OCI-LY1 (cell line): Measurements from ENCODE around the gene LETMD1.

Source experiments
- H2AFZ ChIP-seq: fragments of 200-600 bp; sonication (generic), shearing (Covaris generic); 2 replicates; pipeline ENCODE4 v1.6.0; 2014; ENCODE audit warnings: antibody characterized with exemption, mild to moderate bottlenecking, low read length
- H3F3A ChIP-seq: fragments of 200-600 bp; sonication (generic), shearing (Covaris generic); 2 replicates; pipeline ENCODE4 v1.6.0; 2014; ENCODE audit warnings: mild to moderate bottlenecking, antibody characterized with exemption, low read length, moderate library complexity; ENCODE audit not compliant: insufficient read depth
- H3K27ac ChIP-seq: fragments of 200-600 bp; sonication (generic); 2 replicates; pipeline ENCODE4 v1.5.1; 2014; ENCODE audit warnings: low read length, mixed run types, mild to moderate bottlenecking, low read depth; ENCODE audit not compliant: poor library complexity, severe bottlenecking
- H3K27me3 ChIP-seq: fragments of 200-600 bp; sonication (generic); 2 replicates; pipeline ENCODE4 v1.6.0; 2014; ENCODE audit warnings: antibody characterized with exemption, mild to moderate bottlenecking, low read length, moderate library complexity; ENCODE audit not compliant: insufficient read depth
- H3K36me3 ChIP-seq: fragments of 200-600 bp; sonication (generic); 2 replicates; pipeline ENCODE4 v1.6.1; 2014; ENCODE audit warnings: mild to moderate bottlenecking, antibody characterized with exemption, low read length, moderate library complexity, mixed read lengths; ENCODE audit not compliant: insufficient read depth
- H3K4me1 ChIP-seq: fragments of 200-600 bp; sonication (generic); 2 replicates; pipeline ENCODE4 v1.5.1; 2014; ENCODE audit warnings: mild to moderate bottlenecking, low read length, moderate library complexity; ENCODE audit not compliant: insufficient read depth, severe bottlenecking
- H3K4me2 ChIP-seq: fragments of 200-600 bp; sonication (generic), shearing (Covaris generic); 2 replicates; pipeline ENCODE4 v1.6.1; 2014; ENCODE audit warnings: low read length
- H3K4me3 ChIP-seq: fragments of 200-600 bp; sonication (generic); 2 replicates; pipeline ENCODE4 v1.5.1; 2014; ENCODE audit warnings: low read length, low read depth, mild to moderate bottlenecking, mixed read lengths; ENCODE audit not compliant: poor library complexity, severe bottlenecking
- H3K79me2 ChIP-seq: fragments of 200-600 bp; shearing (Covaris generic); 2 replicates; pipeline ENCODE4 v1.6.1; 2016; ENCODE audit warnings: mixed run types, low read length, mixed read lengths; ENCODE audit not compliant: insufficient read depth
- H3K9ac ChIP-seq: fragments of 200-600 bp; sonication (generic), shearing (Covaris generic); 2 replicates; pipeline ENCODE4 v1.6.1; 2014; ENCODE audit warnings: mild to moderate bottlenecking, low read length, mixed read lengths
- H3K9me2 ChIP-seq: fragments of 200-600 bp; sonication (generic), shearing (Covaris generic); 2 replicates; pipeline ENCODE4 v1.6.1; 2014; ENCODE audit warnings: low read depth, mild to moderate bottlenecking, low read length, mixed read lengths
- H3K9me3 ChIP-seq: fragments of 200-600 bp; shearing (Covaris generic); 2 replicates; pipeline ENCODE4 v1.6.1; 2014; ENCODE audit warnings: low read length, mixed read lengths
- H4K20me1 ChIP-seq: fragments of 200-600 bp; sonication (generic), shearing (Covaris generic); 2 replicates; pipeline ENCODE4 v1.6.0; 2016; ENCODE audit warnings: mild to moderate bottlenecking, low read length; ENCODE audit not compliant: insufficient read depth
- EZH2 ChIP-seq: fragments of 200-600 bp; sonication (generic), shearing (Covaris generic); IDR thresholded peaks from 2 replicates; pipeline ENCODE4 v1.8.0; 2017; ENCODE audit warnings: borderline replicate concordance, mixed run types, mild to moderate bottlenecking, antibody characterized with exemption, low read length, moderate library complexity, mixed read lengths
- TF ChIP-seq, protein P1 (sequence below): fragments of 200-600 bp; sonication (generic), shearing (Covaris generic); IDR thresholded peaks from 2 replicates; pipeline ENCODE4 v1.5.1; 2017; ENCODE audit warnings: mild to moderate bottlenecking, antibody characterized with exemption, low read length, moderate library complexity, mixed read lengths

LETMD1 gene

DNA sequence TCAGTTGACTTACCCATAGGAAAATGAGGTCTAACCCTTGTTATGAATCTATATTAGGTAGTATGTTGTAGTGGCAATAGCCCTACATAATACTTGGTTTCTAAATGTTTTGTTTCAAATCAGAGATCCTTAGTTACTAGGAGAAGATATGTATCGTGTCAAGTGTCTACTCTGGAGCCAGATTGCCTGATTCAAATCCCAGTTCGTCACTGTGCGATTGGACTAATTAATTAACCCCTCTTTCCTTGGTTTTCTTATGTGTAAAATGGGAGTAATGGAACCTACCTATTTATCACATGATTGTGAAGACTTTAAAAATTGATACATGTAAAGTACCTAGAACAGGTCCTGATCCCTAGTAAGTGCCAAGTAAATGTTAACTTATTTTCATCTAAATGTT is 1.4 kb downstream of the LETMD1 start:
- H4K20me1 ChIP-seq, result no peaks in the 10 kb centered on the region
- H3F3A ChIP-seq, result no peaks in the 10 kb centered on the region
- H3K4me1 ChIP-seq, result peaks cover 20% of the 10 kb centered on the region
- no peak for TF ChIP-seq EZH2
- TF ChIP-seq, protein P1, sequence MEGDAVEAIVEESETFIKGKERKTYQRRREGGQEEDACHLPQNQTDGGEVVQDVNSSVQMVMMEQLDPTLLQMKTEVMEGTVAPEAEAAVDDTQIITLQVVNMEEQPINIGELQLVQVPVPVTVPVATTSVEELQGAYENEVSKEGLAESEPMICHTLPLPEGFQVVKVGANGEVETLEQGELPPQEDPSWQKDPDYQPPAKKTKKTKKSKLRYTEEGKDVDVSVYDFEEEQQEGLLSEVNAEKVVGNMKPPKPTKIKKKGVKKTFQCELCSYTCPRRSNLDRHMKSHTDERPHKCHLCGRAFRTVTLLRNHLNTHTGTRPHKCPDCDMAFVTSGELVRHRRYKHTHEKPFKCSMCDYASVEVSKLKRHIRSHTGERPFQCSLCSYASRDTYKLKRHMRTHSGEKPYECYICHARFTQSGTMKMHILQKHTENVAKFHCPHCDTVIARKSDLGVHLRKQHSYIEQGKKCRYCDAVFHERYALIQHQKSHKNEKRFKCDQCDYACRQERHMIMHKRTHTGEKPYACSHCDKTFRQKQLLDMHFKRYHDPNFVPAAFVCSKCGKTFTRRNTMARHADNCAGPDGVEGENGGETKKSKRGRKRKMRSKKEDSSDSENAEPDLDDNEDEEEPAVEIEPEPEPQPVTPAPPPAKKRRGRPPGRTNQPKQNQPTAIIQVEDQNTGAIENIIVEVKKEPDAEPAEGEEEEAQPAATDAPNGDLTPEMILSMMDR, result no peak
- H3K4me3 ChIP-seq, result peak overlapping the region; percentile 75
- peak overlapping the region; percentile 84 for H3K9ac ChIP-seq
- H3K36me3 ChIP-seq, result peaks cover 26% of the 10 kb centered on the region
- H3K9me2 ChIP-seq, result no peaks in the 10 kb centered on the region
- no peak overlapping the region for H3K27ac ChIP-seq
- H3K27me3 ChIP-seq, result no peaks in the 10 kb centered on the region
- peaks cover 12% of the 10 kb centered on the region; the same call in 1 of the 2 replicates for H3K79me2 ChIP-seq
- H2AFZ ChIP-seq, result no peak overlapping the region
- H3K4me2 ChIP-seq, result peak overlapping the region; percentile 88
- no peaks in the 10 kb centered on the region for H3K9me3 ChIP-seq

DNA sequence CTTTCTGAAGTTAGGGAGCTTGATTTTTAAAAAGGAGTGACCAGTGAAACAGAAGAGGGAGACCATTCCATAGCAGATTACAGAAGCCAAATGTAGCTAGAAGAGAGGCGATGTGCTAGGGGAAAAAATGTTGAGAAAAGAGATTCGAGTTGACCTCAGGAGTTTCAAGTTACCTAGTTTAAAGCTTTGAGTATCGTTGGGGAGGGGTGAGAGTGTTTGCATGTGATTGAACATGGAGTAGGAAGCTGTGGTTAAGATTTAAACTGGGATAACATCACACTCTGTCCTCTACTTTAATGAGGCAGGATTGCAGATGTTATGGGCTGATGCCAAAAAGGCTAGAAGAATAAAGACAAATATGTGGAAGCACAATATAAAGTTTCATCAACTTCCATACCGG is 3.7 kb downstream of the LETMD1 start:
- no peak overlapping the region for H3K4me3 ChIP-seq
- H3K9me2 ChIP-seq, result no peaks in the 10 kb centered on the region
- no peak overlapping the region for H3K4me2 ChIP-seq
- TF ChIP-seq EZH2, result no peak
- TF ChIP-seq, protein P1, result no peak
- peaks cover 12% of the 10 kb centered on the region; the same call in 1 of the 2 replicates for H3K79me2 ChIP-seq
- H3K36me3 ChIP-seq, result peaks cover 47% of the 10 kb centered on the region
- H3K27me3 ChIP-seq, result no peaks in the 10 kb centered on the region
- no peaks in the 10 kb centered on the region for H4K20me1 ChIP-seq
- no peaks in the 10 kb centered on the region for H3F3A ChIP-seq
- no peak overlapping the region for H2AFZ ChIP-seq
- no peak overlapping the region for H3K27ac ChIP-seq
- H3K4me1 ChIP-seq, result peaks cover 20% of the 10 kb centered on the region
- no peak overlapping the region for H3K9ac ChIP-seq
- no peaks in the 10 kb centered on the region for H3K9me3 ChIP-seq

DNA sequence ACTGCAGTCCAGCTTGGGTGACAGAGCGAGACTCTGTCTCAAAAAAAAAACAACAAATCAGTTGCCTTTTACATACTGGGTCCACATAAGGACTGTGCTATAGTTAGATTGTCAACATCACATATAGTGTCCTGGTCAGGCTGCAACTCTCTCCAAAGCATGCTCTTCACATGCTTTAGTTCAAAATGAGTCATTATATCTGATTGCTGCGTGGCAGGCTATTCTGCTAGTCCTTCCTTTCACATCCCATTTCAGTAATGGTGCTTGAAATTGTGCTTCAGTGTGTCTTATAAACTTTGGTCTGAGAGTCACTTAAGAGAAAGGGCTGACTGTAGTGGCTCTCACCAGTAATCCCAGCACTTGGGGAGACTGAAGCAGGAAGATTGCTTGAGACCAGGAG is 6.9 kb downstream of the LETMD1 start:
- no peak for TF ChIP-seq EZH2
- TF ChIP-seq, protein P1, result no peak
- Histone ChIP-seq H3K79me2 (no peaks in the 10 kb centered on the region), H3F3A (no peaks in the 10 kb centered on the region), H3K9me3 (no peaks in the 10 kb centered on the region), H3K36me3 (peaks cover 76% of the 10 kb centered on the region), H3K27ac (no peak overlapping the region), H3K4me1 (peaks cover under 1% of the 10 kb centered on the region), H3K27me3 (no peaks in the 10 kb centered on the region), H3K9me2 (no peaks in the 10 kb centered on the region), H3K9ac (no peak overlapping the region), H4K20me1 (no peaks in the 10 kb centered on the region), H2AFZ (no peak overlapping the region), H3K4me3 (no peak overlapping the region), H3K4me2 (no peak overlapping the region)
